Parathyroid adenoma (tissue), 2 donors: ENCODE results near the gene GGA1.
"Not testable (repeated sequence)": the region's sequence is repeated elsewhere in the genome, so short reads cannot be mapped to it uniquely, and the experiment has no call there.

ENCODE experiments used
- H2AFZ ChIP-seq: fragments of 300-600 bp; sonication (generic); one replicate; pipeline ENCODE4 v1.7.0; 2017; ENCODE audit warnings: antibody characterized with exemption, mild to moderate bottlenecking
- H3K27ac ChIP-seq: fragments of 300-600 bp; sonication (generic); one replicate; pipeline ENCODE4 v1.7.0; 2017
- H3K27me3 ChIP-seq: fragments of 300-600 bp; sonication (generic); one replicate; pipeline ENCODE4 v1.7.0; 2017; ENCODE audit warnings: low read length; ENCODE audit not compliant: control insufficient read depth, insufficient read depth
- H3K36me3 ChIP-seq: fragments of 300-600 bp; sonication (generic); one replicate; pipeline ENCODE4 v1.7.0; 2017; ENCODE audit warnings: low read length; ENCODE audit not compliant: control insufficient read depth, insufficient read depth
- H3K4me1 ChIP-seq: fragments of 300-600 bp; sonication (generic); one replicate; pipeline ENCODE4 v1.7.0; 2017; ENCODE audit warnings: control low read depth
- H3K4me2 ChIP-seq: fragments of 300-600 bp; sonication (generic); one replicate; pipeline ENCODE4 v1.7.0; 2017; ENCODE audit warnings: low read length
- H3K4me3 ChIP-seq: fragments of 300-600 bp; sonication (generic); one replicate; pipeline ENCODE4 v1.7.0; 2017; ENCODE audit warnings: low read depth, low read length
- H3K79me2 ChIP-seq: fragments of 300-600 bp; sonication (generic); one replicate; pipeline ENCODE4 v1.7.0; 2017; ENCODE audit warnings: control low read depth
- H3K9ac ChIP-seq: fragments of 300-600 bp; sonication (generic); one replicate; pipeline ENCODE4 v1.7.0; 2017; ENCODE audit warnings: mild to moderate bottlenecking
- H3K9me3 ChIP-seq: fragments of 300-600 bp; sonication (generic); one replicate; pipeline ENCODE4 v1.7.0; 2017; ENCODE audit warnings: low read length; ENCODE audit not compliant: control insufficient read depth
- CTCF ChIP-seq: fragments of 300-600 bp; sonication (generic); IDR thresholded peaks from one replicate; pipeline ENCODE4 v1.7.0; 2017; ENCODE audit warnings: antibody characterized with exemption, mild to moderate bottlenecking
- donor health status: primary hyperparathyroidism.

Gene GGA1

GRCh38 chr22:37609240-37610152 is 862 bp downstream of the GGA1 start:
- Histone ChIP-seq H3K27me3 (no peaks in the 10 kb centered on the region), H3K36me3 (no peaks in the 10 kb centered on the region), H3K9me3 (no peaks in the 10 kb centered on the region), H3K4me3 (peak overlapping the region; percentile 76), H3K4me1 (peaks cover 3% of the 10 kb centered on the region), H3K79me2 (no peaks in the 10 kb centered on the region), H3K4me2 (peak overlapping the region; percentile 84), H3K9ac (peak overlapping the region; percentile 35), H3K27ac (peak overlapping the region; percentile 97), H2AFZ (peak overlapping the region; percentile 78)
- no peak for TF ChIP-seq CTCF

- not testable (repeated sequence) for H3K9ac ChIP-seq, H3K79me2 ChIP-seq, H3K4me1 ChIP-seq, H3K27me3 ChIP-seq, H3K36me3 ChIP-seq, H3K9me3 ChIP-seq, H2AFZ ChIP-seq
- peak overlapping the region; percentile 84 for H3K4me2 ChIP-seq
- H3K27ac ChIP-seq: peak overlapping the region; percentile 15
- H3K4me3 ChIP-seq: peak overlapping the region; percentile 76
Measured at GRCh38 chr22:37610153-37610475, 1.5 kb downstream of the GGA1 start.

DNA sequence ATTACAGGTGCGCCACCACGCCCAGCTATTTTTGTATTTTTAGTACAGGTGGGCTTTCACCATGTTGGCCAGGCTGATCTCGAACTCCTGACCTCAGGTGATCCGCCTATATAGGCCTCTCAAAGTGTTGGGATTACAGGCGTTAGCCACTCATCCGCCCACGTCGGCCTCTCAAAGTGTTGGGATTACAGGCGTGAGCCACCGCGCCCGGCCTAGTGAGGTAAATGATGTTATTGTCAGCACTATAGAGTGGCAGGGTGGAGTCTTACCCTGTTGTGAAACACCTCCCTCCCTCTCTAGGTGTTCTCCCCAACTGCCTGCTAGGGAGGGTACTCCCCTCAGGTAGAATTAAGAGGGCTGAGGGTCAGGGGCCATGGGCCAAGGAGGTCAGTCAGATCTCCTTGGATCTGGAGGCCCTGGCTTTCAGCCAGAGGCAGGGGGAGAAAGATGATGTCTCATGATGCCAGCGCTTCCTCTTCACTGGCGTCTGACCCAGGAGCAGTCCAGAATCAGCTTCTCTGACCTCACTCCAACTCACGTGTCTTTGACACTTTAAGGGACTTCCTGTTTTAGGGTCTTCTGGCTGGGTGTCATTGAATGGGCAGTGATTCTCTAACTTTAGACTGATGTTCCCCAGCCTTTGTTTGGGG is 2.0 kb downstream of the GGA1 start:
- no peak overlapping the region for H3K4me3 ChIP-seq
- H3K4me2 ChIP-seq: peak overlapping the region; percentile 84
- no peak overlapping the region for H3K9ac ChIP-seq
- no peaks in the 10 kb centered on the region for H3K36me3 ChIP-seq
- no peaks in the 10 kb centered on the region for H3K79me2 ChIP-seq
- TF ChIP-seq CTCF: no peak
- peaks cover 3% of the 10 kb centered on the region for H3K4me1 ChIP-seq
- peak overlapping the region; percentile 15 for H3K27ac ChIP-seq
- H2AFZ ChIP-seq: no peak overlapping the region
- H3K27me3 ChIP-seq: no peaks in the 10 kb centered on the region
- no peaks in the 10 kb centered on the region for H3K9me3 ChIP-seq

DNA sequence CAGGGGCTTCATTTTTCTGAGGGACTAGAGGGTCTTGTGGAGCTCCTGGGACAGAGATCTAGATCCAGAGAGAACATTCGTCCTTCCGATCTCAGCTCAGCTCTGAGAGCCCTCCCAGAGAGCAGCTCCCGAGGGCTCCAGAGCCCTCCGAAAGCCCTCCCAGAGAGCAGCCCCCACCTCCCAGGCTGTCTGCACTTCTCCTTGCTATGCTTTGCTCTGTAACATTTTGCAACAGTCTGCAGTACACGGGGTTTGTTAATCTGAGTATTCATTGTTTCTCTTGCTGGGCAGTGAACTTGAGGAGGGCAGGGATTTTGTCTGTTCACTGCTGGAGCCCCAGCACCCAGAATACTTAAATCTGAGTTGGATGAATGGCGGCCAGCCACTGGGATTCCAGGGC is 2.6 kb downstream of the GGA1 start:
- H3K4me1 ChIP-seq: peaks cover 3% of the 10 kb centered on the region
- H3K9ac ChIP-seq: no peak overlapping the region

More for the DNA sequence above, 2.6 kb downstream of the GGA1 start:
- Histone ChIP-seq H3K36me3 (no peaks in the 10 kb centered on the region), H3K27ac (peak overlapping the region; percentile 15), H2AFZ (no peak overlapping the region), H3K4me2 (peak overlapping the region; percentile 28), H3K4me3 (no peak overlapping the region), H3K27me3 (no peaks in the 10 kb centered on the region), H3K79me2 (no peaks in the 10 kb centered on the region), H3K9me3 (no peaks in the 10 kb centered on the region)
- no peak for TF ChIP-seq CTCF
